OCI-LY7 (cell line): Measurements from ENCODE around the gene HORMAD2.

Source experiments
- CTCF ChIP-seq: fragments of 200-600 bp; sonication (generic); conservative IDR thresholded peaks from 2 replicates; pipeline ENCODE4 v1.5.1; 2014; ENCODE audit warnings: mild to moderate bottlenecking, antibody characterized with exemption, low read length, moderate library complexity, mixed read lengths
- EZH2phosphoT487 ChIP-seq: fragments of 200-600 bp; sonication (generic); IDR thresholded peaks from 2 replicates; pipeline ENCODE4 v1.6.1; 2018; ENCODE audit warnings: low read depth, borderline replicate concordance, mild to moderate bottlenecking, mixed run types, antibody characterized with exemption, low read length, moderate library complexity, mixed read lengths

GRCh38 chr22:30195245-30196140 lies 115.2 kb downstream of the HORMAD2 start:
- TF ChIP-seq CTCF (no peak), EZH2phosphoT487 (no peak)
